HCT116 (cell line): Measurements from ENCODE around the gene ASPHD2. TPM values are rescaled to one million over a fixed set of nuclear protein-coding genes. Genes with fewer than 3 reads are reported as not detected.

Experiments used
- ATAC-seq: fragments of 200-7000 bp; cut with Tn5 transposase; 2 replicates; pipeline ENCODE4 v1.9.1; 2020; ENCODE audit warnings: mild to moderate bottlenecking, moderate library complexity
- BruUV-seq: library from RNA; stranded (reverse); fragments of 400-500 nt; replicated peaks from 2 replicates; lab custom pipeline; 2021; lab: Mats Ljungman, UMichigan
- CTCF ChIA-PET: fragments of 300-600 bp; sonication (Branson Sonifier 250); formaldehyde crosslinking; loops from one replicate; lab custom pipeline; 2021; ENCODE audit warnings: antibody characterized with exemption; lab: Charles Lee
- POLR2A ChIA-PET: fragments of 300-600, 350-600 bp; sonication (Branson Sonifier 250); formaldehyde crosslinking; loops from one replicate; lab custom pipeline; 2021; ENCODE audit warnings: antibody characterized with exemption; lab: Charles Lee
- RAD21 ChIA-PET, 2 experiments: fragments of 300-600 bp; sonication (Branson Sonifier 250); formaldehyde crosslinking; loops; one replicate each; lab custom pipeline; 2023; ENCODE audit warnings: low total read pairs in 2 of 2; ENCODE audit not compliant: uncharacterized antibody in 2 of 2, unreplicated experiment in 2 of 2, low non-redundant PET in 1 of 2; lab: Charles Lee
- DNase-seq: peaks from one replicate; pipeline ENCODE4 v3.0.0-alpha.2; 2010; ENCODE audit warnings: low read depth, low spot score
- H2AFZ ChIP-seq: fragments of 200-600 bp; shearing (Covaris generic), sonication (generic); 2 replicates; pipeline ENCODE4 v1.6.1; 2017; ENCODE audit warnings: low read depth, mixed run types, mixed read lengths, antibody characterized with exemption, low read length; ENCODE audit not compliant: poor library complexity, severe bottlenecking
- H3K27ac ChIP-seq: 2 replicates; pipeline ENCODE4 v1.5.1; 2012; ENCODE audit warnings: low read depth, low read length
- H3K27me3 ChIP-seq: fragments of 200-600 bp; sonication (generic); 2 replicates; pipeline ENCODE4 v1.6.1; 2016; ENCODE audit warnings: mixed run types, low read length, mixed read lengths; ENCODE audit not compliant: insufficient read depth
- H3K36me3 ChIP-seq, 2 experiments: fragments of 200-500 bp in 1 of 2; fragments of 200-600 bp in 1 of 2; sonication (Bioruptor generic) in 1 of 2; sonication (generic) in 1 of 2; 2 replicates each; pipeline versions ENCODE4 v1.5.1 to v1.6.1; 2014 to 2016; ENCODE audit warnings: low read length in 2 of 2, inconsistent platforms in 1 of 2, mixed read lengths in 1 of 2, mixed run types in 1 of 2; ENCODE audit not compliant: insufficient read depth in 2 of 2, control insufficient read depth in 1 of 2
- H3K4me1 ChIP-seq, 2 experiments: fragments of 200-600 bp in 1 of 2; sonication (generic) in 1 of 2; 2 replicates each; pipeline versions ENCODE4 v1.5.1 to v1.6.1; 2012 to 2017; ENCODE audit warnings: low read length in 2 of 2, inconsistent platforms in 1 of 2, mild to moderate bottlenecking in 1 of 2, mixed read lengths in 1 of 2, mixed run types in 1 of 2, moderate library complexity in 1 of 2; ENCODE audit not compliant: insufficient read depth in 2 of 2, control insufficient read depth in 1 of 2
- H3K4me2 ChIP-seq: fragments of 200-600 bp; sonication (generic); 2 replicates; pipeline ENCODE4 v1.6.1; 2017; ENCODE audit warnings: mixed run types, low read length, mixed read lengths
- H3K4me3 ChIP-seq, 2 experiments: fragments of 200-600 bp in 1 of 2; sonication (generic) in 1 of 2; replicated peaks in 1 of 2; 2 replicates each; pipeline ENCODE4 v1.5.1; 2011 to 2016; ENCODE audit warnings: low read length in 2 of 2, control low read depth in 1 of 2, low read depth in 1 of 2, mild to moderate bottlenecking in 1 of 2, mixed read lengths in 1 of 2, mixed run types in 1 of 2
- H3K79me2 ChIP-seq: fragments of 200-600 bp; sonication (generic); 2 replicates; pipeline ENCODE4 v1.6.1; 2017; ENCODE audit warnings: mild to moderate bottlenecking, mixed run types, low read length, moderate library complexity, mixed read lengths; ENCODE audit not compliant: insufficient read depth
- H3K9ac ChIP-seq: fragments of 200-600 bp; sonication (generic); 2 replicates; pipeline ENCODE4 v1.6.1; 2016; ENCODE audit warnings: low read length, mixed read lengths
- H3K9me2 ChIP-seq: fragments of 200-600 bp; sonication (generic), shearing (Covaris generic); 2 replicates; pipeline ENCODE4 v1.6.1; 2017; ENCODE audit warnings: mixed run types, mild to moderate bottlenecking, moderate library complexity; ENCODE audit not compliant: insufficient read depth
- H3K9me3 ChIP-seq, 2 experiments: fragments of 200-500 bp in 1 of 2; fragments of 200-600 bp in 1 of 2; sonication (Bioruptor generic) in 1 of 2; sonication (generic) in 1 of 2; 2 replicates each; pipeline ENCODE4 v1.6.1; 2014 to 2017; ENCODE audit warnings: low read length in 2 of 2, mixed read lengths in 2 of 2, inconsistent platforms in 1 of 2, low read depth in 1 of 2, mild to moderate bottlenecking in 1 of 2, mixed run types in 1 of 2, moderate library complexity in 1 of 2; ENCODE audit not compliant: control insufficient read depth in 1 of 2, insufficient read depth in 1 of 2
- H4K20me1 ChIP-seq: fragments of 200-600 bp; sonication (generic), shearing (Covaris generic); 2 replicates; pipeline ENCODE4 v1.6.1; 2017; ENCODE audit warnings: mixed run types, mild to moderate bottlenecking, moderate library complexity; ENCODE audit not compliant: insufficient read depth
- ELF1 ChIP-seq: IDR thresholded peaks from 2 replicates; pipeline ENCODE4 v1.6.1; 2012; ENCODE audit warnings: low read depth, borderline replicate concordance
- TCF7L2 ChIP-seq: IDR thresholded peaks from 2 replicates; pipeline ENCODE4 v1.7.0; 2011; ENCODE audit warnings: borderline replicate concordance, inconsistent platforms; ENCODE audit not compliant: insufficient read depth, insufficient read length; ENCODE audit errors: extremely low read depth
- intact Hi-C: fragments of 100-400 bp; cut with micrococcal nuclease; formaldehyde crosslinking; loops from 2 replicates; pipeline ENCODE4 v1.10.0; 2022
- total RNA-seq: library from RNA; stranded (reverse); gene quantifications from one replicate; pipeline ENCODE4 v1.2.1, GENCODE V29; 2021; ENCODE audit not compliant: unreplicated experiment
- TF ChIP-seq, protein P1 (sequence below): IDR thresholded peaks from 2 replicates; pipeline ENCODE4 v1.6.1; 2012
- TF ChIP-seq, protein P2 (sequence below), 3 experiments: fragments of 200-600 bp in 1 of 3; sonication (generic) in 1 of 3; IDR thresholded peaks in 2 of 3; conservative IDR thresholded peaks in 1 of 3; 2 replicates each; pipeline ENCODE4 v1.5.1; 2012 to 2017; ENCODE audit warnings: low read depth in 2 of 3, low read length in 2 of 3, antibody characterized with exemption in 1 of 3, borderline replicate concordance in 1 of 3, control low read depth in 1 of 3, mild to moderate bottlenecking in 1 of 3, mixed read lengths in 1 of 3, mixed run types in 1 of 3, moderate library complexity in 1 of 3; ENCODE audit not compliant: insufficient read depth in 1 of 3

The ASPHD2 gene
- total RNA-seq, 1 experiment from 2014 or later = 4.1 TPM

DNA sequence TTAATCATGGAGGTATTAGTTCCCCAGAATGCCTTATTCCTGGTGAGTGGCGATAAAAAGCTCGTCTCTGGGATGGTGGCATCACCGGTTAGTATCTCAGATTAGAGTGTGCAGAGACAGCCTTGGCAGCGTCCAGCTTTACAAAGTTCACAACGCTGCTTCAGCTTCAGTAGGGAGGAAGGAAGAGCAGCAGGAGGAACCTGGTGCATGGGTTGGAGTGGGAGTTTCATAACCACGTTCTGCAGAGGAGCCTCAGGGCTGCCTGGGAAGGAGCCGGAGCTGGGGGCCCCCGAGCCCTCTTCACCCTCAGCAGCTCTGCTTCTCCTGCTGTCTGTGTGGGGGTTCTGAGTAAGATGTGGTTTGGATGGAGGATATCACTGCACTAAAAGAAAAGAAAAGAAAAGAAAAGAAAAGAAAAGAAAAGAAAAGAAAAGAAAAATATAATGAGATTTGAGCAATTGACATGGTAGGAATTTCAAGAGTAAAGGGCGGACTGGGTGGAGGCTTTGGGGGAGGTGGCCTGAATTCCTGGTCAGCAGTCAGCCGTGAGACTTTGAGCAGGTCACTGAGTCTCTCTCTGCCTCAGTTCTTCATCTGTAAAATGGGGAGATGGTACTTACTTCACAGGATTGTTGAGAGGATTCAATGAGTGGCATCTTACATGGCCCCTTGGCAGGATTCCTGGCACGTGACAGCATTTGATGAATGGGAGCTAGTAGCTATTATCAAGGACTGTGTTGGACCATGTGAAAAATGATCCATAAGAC, 6.5 kb downstream of the ASPHD2 start:
- Histone ChIP-seq H3K4me3 (no peak overlapping the region), H2AFZ (no peak overlapping the region), H3K4me1 (no peaks in the 10 kb centered on the region; a peak in 1 of 4 replicates), H3K36me3 (peaks cover 0 to 6% of the 10 kb centered on the region in 2 experiments; a peak in 1 of 4 replicates), H3K9ac (no peak overlapping the region), H4K20me1 (no peaks in the 10 kb centered on the region), H3K4me2 (no peak overlapping the region), H3K9me3 (no peaks in the 10 kb centered on the region), H3K27me3 (no peaks in the 10 kb centered on the region), H3K27ac (no peak overlapping the region), H3K79me2 (no peaks in the 10 kb centered on the region), H3K9me2 (no peaks in the 10 kb centered on the region)
- CTCF ChIA-PET = no interaction called here
- TF ChIP-seq ELF1 (no peak), TCF7L2 (no peak)
- TF ChIP-seq, protein P1, sequence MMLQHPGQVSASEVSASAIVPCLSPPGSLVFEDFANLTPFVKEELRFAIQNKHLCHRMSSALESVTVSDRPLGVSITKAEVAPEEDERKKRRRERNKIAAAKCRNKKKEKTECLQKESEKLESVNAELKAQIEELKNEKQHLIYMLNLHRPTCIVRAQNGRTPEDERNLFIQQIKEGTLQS = no peak
- TF ChIP-seq, protein P2, sequence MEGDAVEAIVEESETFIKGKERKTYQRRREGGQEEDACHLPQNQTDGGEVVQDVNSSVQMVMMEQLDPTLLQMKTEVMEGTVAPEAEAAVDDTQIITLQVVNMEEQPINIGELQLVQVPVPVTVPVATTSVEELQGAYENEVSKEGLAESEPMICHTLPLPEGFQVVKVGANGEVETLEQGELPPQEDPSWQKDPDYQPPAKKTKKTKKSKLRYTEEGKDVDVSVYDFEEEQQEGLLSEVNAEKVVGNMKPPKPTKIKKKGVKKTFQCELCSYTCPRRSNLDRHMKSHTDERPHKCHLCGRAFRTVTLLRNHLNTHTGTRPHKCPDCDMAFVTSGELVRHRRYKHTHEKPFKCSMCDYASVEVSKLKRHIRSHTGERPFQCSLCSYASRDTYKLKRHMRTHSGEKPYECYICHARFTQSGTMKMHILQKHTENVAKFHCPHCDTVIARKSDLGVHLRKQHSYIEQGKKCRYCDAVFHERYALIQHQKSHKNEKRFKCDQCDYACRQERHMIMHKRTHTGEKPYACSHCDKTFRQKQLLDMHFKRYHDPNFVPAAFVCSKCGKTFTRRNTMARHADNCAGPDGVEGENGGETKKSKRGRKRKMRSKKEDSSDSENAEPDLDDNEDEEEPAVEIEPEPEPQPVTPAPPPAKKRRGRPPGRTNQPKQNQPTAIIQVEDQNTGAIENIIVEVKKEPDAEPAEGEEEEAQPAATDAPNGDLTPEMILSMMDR (IDR thresholded peaks at IDR 0.05 in 2 of 3, conservative IDR thresholded peaks at IDR 0.05 in 1 of 3; ENCODE audit: borderline replicate concordance in 1 of 3, insufficient read depth in 1 of 3, low read depth in 2 of 3, low read length in 2 of 3) = no peak
- BruUV-seq = no TSS peak
- POLR2A ChIA-PET = no interaction called here
- intact Hi-C loops = no loop called here
- no peak for DNase-seq
- ATAC-seq = no peak
- RAD21 ChIA-PET = no interaction called here
